MCF 10A (cell line): ENCODE data around the gene ITGA1. TPM values are rescaled to one million over a fixed set of nuclear protein-coding genes. Genes with fewer than 3 reads are reported as not detected.
A peak's percentile ranks its signal among the peaks of the same experiment; 100 is the strongest.

Experiments used
- BruUV-seq: library from RNA; stranded (reverse); fragments of 400-500 nt; replicated peaks from 2 replicates; lab custom pipeline; 2021; lab: Mats Ljungman, UMichigan
- CTCF ChIA-PET: fragments of 300-600 bp; sonication (Branson Sonifier 250); formaldehyde crosslinking; extraction: SDS; loops from one replicate; lab custom pipeline; 2021; ENCODE audit warnings: antibody characterized with exemption, inconsistent platforms; lab: Yijun Ruan, JAX
- POLR2A ChIA-PET: fragments of 300-600, 350-650 bp; sonication (Branson Sonifier 250); formaldehyde crosslinking; extraction: SDS; loops from one replicate; lab custom pipeline; 2020; ENCODE audit warnings: antibody characterized with exemption, inconsistent platforms; lab: Yijun Ruan, JAX
- DNase-seq: peaks from one replicate; pipeline ENCODE4 v3.0.0-alpha.2; 2018; ENCODE audit not compliant: unreplicated experiment
- H3K27ac Mint-ChIP-seq: one replicate; pipeline ENCODE4 v1.8.0; 2022; ENCODE audit warnings: mild to moderate bottlenecking, low read depth, mixed read lengths; ENCODE audit not compliant: unreplicated experiment
- H3K27me3 Mint-ChIP-seq: one replicate; pipeline ENCODE4 v1.8.0; 2022; ENCODE audit warnings: mixed read lengths; ENCODE audit not compliant: insufficient read depth, unreplicated experiment
- H3K36me3 Mint-ChIP-seq: one replicate; pipeline ENCODE4 v1.8.0; 2022; ENCODE audit warnings: mild to moderate bottlenecking, moderate library complexity, mixed read lengths; ENCODE audit not compliant: insufficient read depth, unreplicated experiment
- H3K4me1 Mint-ChIP-seq: one replicate; pipeline ENCODE4 v1.8.0; 2022; ENCODE audit warnings: mixed read lengths; ENCODE audit not compliant: insufficient read depth, unreplicated experiment
- H3K4me3 Mint-ChIP-seq: one replicate; pipeline ENCODE4 v1.8.0; 2022; ENCODE audit warnings: mild to moderate bottlenecking, moderate library complexity, mixed read lengths; ENCODE audit not compliant: unreplicated experiment
- H3K9me3 Mint-ChIP-seq: one replicate; pipeline ENCODE4 v1.8.0; 2022; ENCODE audit warnings: mixed read lengths; ENCODE audit not compliant: unreplicated experiment
- intact Hi-C: fragments of 100-400 bp; cut with micrococcal nuclease; formaldehyde crosslinking; loops from 2 replicates; pipeline ENCODE4 v1.14.1; 2022
- total RNA-seq: library from RNA; stranded (reverse); gene quantifications from 2 replicates; pipeline ENCODE4 v1.2.3, GENCODE V29; 2022
- TF ChIP-seq, protein P1 (sequence below): fragments of 200-600 bp; IDR thresholded peaks from one replicate; pipeline ENCODE4 v1.8.0; 2022; ENCODE audit warnings: antibody characterized with exemption, mild to moderate bottlenecking; ENCODE audit not compliant: unreplicated experiment

The ITGA1 gene
- total RNA-seq, 1 experiment from 2014 or later = 7.7 TPM

DNA sequence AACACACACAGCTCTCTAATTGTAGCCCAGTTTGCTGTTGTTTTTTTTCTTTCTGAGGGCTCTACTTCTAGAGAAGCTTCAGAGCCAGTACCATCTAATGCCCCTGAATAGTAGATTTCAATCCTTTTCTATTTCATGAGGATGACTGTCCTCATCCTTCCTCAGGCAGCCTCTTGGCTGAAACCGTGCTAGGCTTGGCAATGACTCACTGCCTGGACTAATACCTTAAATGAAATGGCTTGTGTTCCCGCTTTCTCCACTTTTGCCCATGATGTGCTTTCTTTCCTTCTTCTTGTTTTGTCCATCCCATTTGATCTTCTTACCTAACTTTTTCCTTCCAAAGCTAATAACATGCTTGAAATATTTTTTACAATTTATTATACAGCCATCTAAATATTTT is 80.1 kb downstream of the ITGA1 start:
- POLR2A ChIA-PET = interaction anchor here (2.0 kb wide), 1 partner anchor 68 kb away, joined by 9 read pairs; no protein-coding TSS in a partner anchor
- TF ChIP-seq, protein P1, sequence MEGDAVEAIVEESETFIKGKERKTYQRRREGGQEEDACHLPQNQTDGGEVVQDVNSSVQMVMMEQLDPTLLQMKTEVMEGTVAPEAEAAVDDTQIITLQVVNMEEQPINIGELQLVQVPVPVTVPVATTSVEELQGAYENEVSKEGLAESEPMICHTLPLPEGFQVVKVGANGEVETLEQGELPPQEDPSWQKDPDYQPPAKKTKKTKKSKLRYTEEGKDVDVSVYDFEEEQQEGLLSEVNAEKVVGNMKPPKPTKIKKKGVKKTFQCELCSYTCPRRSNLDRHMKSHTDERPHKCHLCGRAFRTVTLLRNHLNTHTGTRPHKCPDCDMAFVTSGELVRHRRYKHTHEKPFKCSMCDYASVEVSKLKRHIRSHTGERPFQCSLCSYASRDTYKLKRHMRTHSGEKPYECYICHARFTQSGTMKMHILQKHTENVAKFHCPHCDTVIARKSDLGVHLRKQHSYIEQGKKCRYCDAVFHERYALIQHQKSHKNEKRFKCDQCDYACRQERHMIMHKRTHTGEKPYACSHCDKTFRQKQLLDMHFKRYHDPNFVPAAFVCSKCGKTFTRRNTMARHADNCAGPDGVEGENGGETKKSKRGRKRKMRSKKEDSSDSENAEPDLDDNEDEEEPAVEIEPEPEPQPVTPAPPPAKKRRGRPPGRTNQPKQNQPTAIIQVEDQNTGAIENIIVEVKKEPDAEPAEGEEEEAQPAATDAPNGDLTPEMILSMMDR = no peak
- no peaks in the 10 kb centered on the region for H3K27me3 Mint-ChIP-seq

DNA sequence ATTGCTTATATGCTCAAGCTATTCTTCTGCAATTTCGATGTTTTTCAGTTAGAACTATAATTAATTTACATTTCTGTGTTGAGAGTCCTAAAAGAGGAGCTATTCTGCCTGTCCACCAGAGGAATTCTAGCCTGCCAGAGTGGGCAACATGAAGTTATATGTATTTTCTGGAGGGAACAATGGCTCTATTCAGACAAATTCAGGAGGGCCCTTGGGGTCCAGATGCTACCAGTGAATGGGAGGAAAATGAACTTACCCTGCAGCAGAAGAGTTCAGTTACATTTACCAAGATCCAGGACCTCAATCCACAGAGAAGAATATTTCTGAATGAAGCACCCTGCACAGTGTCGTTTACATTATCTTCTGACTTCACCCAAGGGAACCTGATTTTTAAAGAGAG is 80.7 kb downstream of the ITGA1 start:
- H3K27ac Mint-ChIP-seq = no peak overlapping the region
- no TSS peak for BruUV-seq
- TF ChIP-seq, protein P1 = no peak
- no peaks in the 10 kb centered on the region for H3K9me3 Mint-ChIP-seq
- H3K4me3 Mint-ChIP-seq = no peak overlapping the region
- intact Hi-C loops = loop anchor here (10.0 kb wide), 1 partner anchor 54 kb away; no protein-coding TSS in a partner anchor
- ChIA-PET CTCF (interaction anchor here (1.0 to 2.1 kb wide), 5 partner anchors 9 to 81 kb away, joined by 3 to 5 read pairs (median 4); partner anchors contain the start of genes ITGA1 and PELO), POLR2A (interaction anchor here (2.0 kb wide), 1 partner anchor 69 kb away, joined by 9 read pairs; no protein-coding TSS in a partner anchor)
- H3K27me3 Mint-ChIP-seq = no peaks in the 10 kb centered on the region
- DNase-seq = no peak
- peaks cover 30% of the 10 kb centered on the region for H3K4me1 Mint-ChIP-seq
- no peaks in the 10 kb centered on the region for H3K36me3 Mint-ChIP-seq

More for the DNA sequence above, 80.1 kb downstream of the ITGA1 start:
- peaks cover 30% of the 10 kb centered on the region for H3K4me1 Mint-ChIP-seq
- peak; percentile 65 for DNase-seq
- no peak overlapping the region for H3K4me3 Mint-ChIP-seq
- H3K36me3 Mint-ChIP-seq = no peaks in the 10 kb centered on the region
- no TSS peak for BruUV-seq
- H3K9me3 Mint-ChIP-seq = no peaks in the 10 kb centered on the region
- CTCF ChIA-PET = interaction anchor here (0.7 to 2.1 kb wide), 6 partner anchors 10 to 81 kb away, joined by 3 to 5 read pairs (median 4); partner anchors contain the start of genes ITGA1 and PELO
- H3K27ac Mint-ChIP-seq = no peak overlapping the region
- intact Hi-C loops = loop anchor here (10.0 kb wide), 1 partner anchor 53 kb away; no protein-coding TSS in a partner anchor

DNA sequence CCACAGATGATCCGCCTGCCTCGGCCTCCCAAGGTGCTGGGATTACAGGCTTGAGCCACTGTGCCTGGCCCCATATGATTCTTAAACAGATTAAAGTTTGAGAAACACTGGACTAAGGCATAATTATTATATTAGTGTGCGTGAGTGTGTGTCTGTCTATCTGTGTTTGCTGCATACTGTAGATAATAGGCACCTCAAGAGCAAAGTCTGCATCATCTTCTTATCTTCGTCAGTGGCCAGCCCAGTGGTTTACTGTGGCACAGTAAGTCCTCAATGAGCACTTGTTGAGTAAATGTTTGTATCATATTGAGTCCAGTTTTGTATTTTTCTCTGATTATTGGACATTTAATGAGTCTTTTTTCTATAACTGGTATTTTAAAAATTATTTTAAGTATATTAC is 81.7 kb downstream of the ITGA1 start:
- intact Hi-C loops = loop anchor here (10.0 kb wide), 1 partner anchor 55 kb away; no protein-coding TSS in a partner anchor
- Mint-ChIP-seq H3K4me1 (peaks cover 20% of the 10 kb centered on the region), H3K4me3 (no peak overlapping the region), H3K27ac (no peak overlapping the region), H3K9me3 (no peaks in the 10 kb centered on the region), H3K27me3 (no peaks in the 10 kb centered on the region), H3K36me3 (no peaks in the 10 kb centered on the region)
- TF ChIP-seq, protein P1 = no peak
- ChIA-PET CTCF (interaction anchor here (1.5 to 2.1 kb wide), 2 partner anchors 46 to 70 kb away, joined by 3 to 5 read pairs; no protein-coding TSS in a partner anchor), POLR2A (interaction anchor here (2.0 kb wide), 1 partner anchor 70 kb away, joined by 9 read pairs; no protein-coding TSS in a partner anchor)
- no TSS peak for BruUV-seq
- DNase-seq = no peak

DNA sequence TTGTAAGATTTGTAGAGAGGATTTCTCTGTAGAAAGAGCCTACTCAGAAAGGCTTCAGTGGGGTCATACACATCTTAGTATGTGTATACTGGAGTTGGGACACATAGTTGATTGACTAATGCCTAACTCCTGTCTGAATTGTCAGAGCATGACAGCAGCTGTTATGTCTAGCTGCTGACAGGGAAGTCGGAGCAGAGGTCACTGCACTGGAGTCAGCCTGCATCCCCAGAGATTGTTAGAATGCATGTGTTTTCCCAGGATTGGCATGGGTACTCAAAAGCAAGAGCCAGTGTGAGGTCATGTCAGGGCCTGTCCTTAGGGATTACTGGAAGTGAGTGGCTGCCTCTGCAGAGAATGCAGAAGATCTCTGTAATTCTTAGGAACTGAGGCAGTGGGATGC is 82.7 kb downstream of the ITGA1 start:
- ChIA-PET POLR2A (no interaction called here), CTCF (interaction anchor here (0.6 kb wide), 2 partner anchors 460 to 1438 kb away, joined by 3 to 4 read pairs; no protein-coding TSS in a partner anchor)
- Mint-ChIP-seq H3K36me3 (no peaks in the 10 kb centered on the region), H3K9me3 (no peaks in the 10 kb centered on the region), H3K27me3 (no peaks in the 10 kb centered on the region), H3K4me3 (no peak overlapping the region), H3K27ac (peak overlapping the region; percentile 11), H3K4me1 (peaks cover 15% of the 10 kb centered on the region)
- BruUV-seq = no TSS peak
- intact Hi-C loops = no loop called here
- DNase-seq = peak; percentile 61
- TF ChIP-seq, protein P1 = no peak
